Spleen (tissue), 11 donors: ENCODE measurements around the gene MDGA2. TPM values are rescaled to one million over a fixed set of nuclear protein-coding genes. Genes with fewer than 3 reads are reported as not detected.

Experiments
- DNase-seq: peaks from one replicate; pipeline ENCODE4 v3.0.0-alpha.2; 2020
- H3K27ac ChIP-seq, 8 donors: fragments of 200-600 bp; sonication (generic) in 7 of 8; 1 replicate in 4 of 8; 2 replicates in 4 of 8; pipeline versions ENCODE4 v1.5.0 to v1.8.0; 2016 to 2021; ENCODE audit warnings: inconsistent platforms in 4 of 8, mild to moderate bottlenecking in 4 of 8, moderate library complexity in 1 of 8
- H3K27me3 ChIP-seq, 7 donors: fragments of 200-600 bp; sonication (generic) in 6 of 7; replicated peaks in 1 of 7; 1 replicate in 4 of 7; 2 replicates in 3 of 7; pipeline versions ENCODE4 v1.5.0 to v1.8.0; 2016 to 2021; ENCODE audit warnings: inconsistent platforms in 3 of 7, mild to moderate bottlenecking in 1 of 7
- H3K36me3 ChIP-seq, 6 donors: fragments of 200-600 bp; sonication (generic) in 5 of 6; 1 replicate in 4 of 6; 2 replicates in 2 of 6; pipeline versions ENCODE4 v1.5.0 to v1.8.0; 2016 to 2021; ENCODE audit warnings: inconsistent platforms in 2 of 6
- H3K4me1 ChIP-seq, 6 donors: fragments of 200-600 bp; sonication (generic) in 5 of 6; 1 replicate in 3 of 6; 2 replicates in 3 of 6; pipeline versions ENCODE4 v1.5.0 to v1.8.0; 2016 to 2021; ENCODE audit warnings: inconsistent platforms in 3 of 6
- H3K4me3 ChIP-seq, 8 donors: fragments of 200-600 bp; sonication (generic) in 7 of 8; 1 replicate in 4 of 8; 2 replicates in 4 of 8; pipeline versions ENCODE4 v1.5.0 to v1.8.0; 2016 to 2021; ENCODE audit warnings: inconsistent platforms in 4 of 8, mild to moderate bottlenecking in 4 of 8, moderate library complexity in 2 of 8
- H3K9me3 ChIP-seq, 8 donors: fragments of 200-600 bp; sonication (generic) in 7 of 8; 1 replicate in 4 of 8; 2 replicates in 4 of 8; pipeline versions ENCODE4 v1.5.0 to v1.8.0; 2016 to 2021; ENCODE audit warnings: inconsistent platforms in 4 of 8
- POLR2A ChIP-seq, 3 donors: fragments of 450-650 bp; IDR thresholded peaks; one replicate each; pipeline ENCODE4 v1.5.1; 2017; ENCODE audit warnings: antibody characterized with exemption in 3 of 3, mild to moderate bottlenecking in 1 of 3
- POLR2AphosphoS5 ChIP-seq, 3 donors: sonication (generic); formaldehyde crosslinking; IDR thresholded peaks; one replicate each; pipeline ENCODE4 v1.5.1; 2017; ENCODE audit warnings: antibody characterized with exemption in 3 of 3
- WGBS, 5 donors: extraction: QIAGEN DNeasy Blood & Tissue Kit in 3 of 5; methylation state at CpG; one replicate each; pipeline versions ENCODE4 v1.1.5 to v1.1.7; 2013 to 2018; 5-methylcytosine and 5-hydroxymethylcytosine counted together
- intact Hi-C: fragments of 100-400 bp; cut with DNase I; formaldehyde crosslinking; loops from one replicate; pipeline ENCODE4 v1.15.0; 2023; ENCODE audit warnings: low total_unique reads
- polyA plus RNA-seq, 3 donors: library from polyadenylated mRNA; stranded (reverse); fragments of 200-250 nt; gene quantifications; one replicate each; pipeline ENCODE4 v1.2.1, GENCODE V29; 2013
- total RNA-seq, 7 donors: library from RNA; depleted of rRNA in 3 of 7; stranded (reverse); fragments of >200 nt in 3 of 7; fragmentation: NEBNext Ultra II Directional in 4 of 7; extraction: Animal tissue kit (Norgen Biotek cat#: 25700) in 4 of 7; gene quantifications; one replicate each; pipeline versions ENCODE4 v1.1.0 to v1.2.1, GENCODE V29; 2016 to 2021
- TF ChIP-seq, protein P1 (sequence below), 11 experiments: fragments of 200-600 bp in 7 of 11; fragments of 450-650 bp in 4 of 11; sonication (generic) in 4 of 11; IDR thresholded peaks in 8 of 11; conservative IDR thresholded peaks in 3 of 11; 1 replicate in 7 of 11; 2 replicates in 4 of 11; pipeline versions ENCODE4 v1.4.0 to v1.8.0; 2016 to 2021; ENCODE audit warnings: antibody characterized with exemption in 11 of 11, inconsistent platforms in 4 of 11, mild to moderate bottlenecking in 1 of 11
- donor health status: healthy with polysubstance abuse.
- donor health status: DM: no; HTN: no; CAD: no; lungs with moderate emphysema.
- donor health status: DM: no; HTN: no; CAD: no.
- donor health status: Bipolar disorder and iron deficiency.
- donor health status: healthy.
- donor health status: DM: no; HTN: no; CAD: no.
- donor health status: DM: yes; HTN: yes; CAD: no.

The MDGA2 gene
- total and polyA plus RNA-seq, 10 donors, result 0.06 to 0.26 (median 0.07) TPM; not detected in 7

DNA sequence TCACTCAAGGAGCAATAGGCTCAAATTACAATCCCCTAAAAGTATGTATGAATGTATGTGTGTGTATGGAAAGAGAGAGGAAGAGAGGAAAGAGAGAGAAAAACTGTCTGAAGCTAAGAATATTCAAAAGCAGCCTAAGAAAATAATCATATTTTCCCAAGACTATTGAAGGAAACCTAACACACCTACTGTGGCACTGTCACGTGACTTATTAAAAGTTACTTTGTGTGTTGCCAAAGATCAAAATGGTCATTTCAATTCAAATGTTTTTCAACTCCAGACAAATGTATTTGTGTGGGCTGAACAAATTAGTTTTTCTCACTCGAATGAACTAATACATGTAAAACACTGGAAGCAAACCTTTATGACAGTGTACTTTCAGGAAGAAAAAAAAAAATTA is 654.9 kb downstream of the MDGA2 start:
- Histone ChIP-seq H3K4me3 (no peak overlapping the region), H3K27ac (no peak overlapping the region), H3K4me1 (no peaks in the 10 kb centered on the region), H3K9me3 (peaks cover 0 to 5% (median 0%) of the 10 kb centered on the region in 8 donors), H3K36me3 (no peaks in the 10 kb centered on the region), H3K27me3 (no peaks in the 10 kb centered on the region)
- no peak for DNase-seq
- intact Hi-C loops, result no loop called here
- no peak for TF ChIP-seq POLR2AphosphoS5 (IDR thresholded peaks at IDR 0.05)
- TF ChIP-seq, protein P1, sequence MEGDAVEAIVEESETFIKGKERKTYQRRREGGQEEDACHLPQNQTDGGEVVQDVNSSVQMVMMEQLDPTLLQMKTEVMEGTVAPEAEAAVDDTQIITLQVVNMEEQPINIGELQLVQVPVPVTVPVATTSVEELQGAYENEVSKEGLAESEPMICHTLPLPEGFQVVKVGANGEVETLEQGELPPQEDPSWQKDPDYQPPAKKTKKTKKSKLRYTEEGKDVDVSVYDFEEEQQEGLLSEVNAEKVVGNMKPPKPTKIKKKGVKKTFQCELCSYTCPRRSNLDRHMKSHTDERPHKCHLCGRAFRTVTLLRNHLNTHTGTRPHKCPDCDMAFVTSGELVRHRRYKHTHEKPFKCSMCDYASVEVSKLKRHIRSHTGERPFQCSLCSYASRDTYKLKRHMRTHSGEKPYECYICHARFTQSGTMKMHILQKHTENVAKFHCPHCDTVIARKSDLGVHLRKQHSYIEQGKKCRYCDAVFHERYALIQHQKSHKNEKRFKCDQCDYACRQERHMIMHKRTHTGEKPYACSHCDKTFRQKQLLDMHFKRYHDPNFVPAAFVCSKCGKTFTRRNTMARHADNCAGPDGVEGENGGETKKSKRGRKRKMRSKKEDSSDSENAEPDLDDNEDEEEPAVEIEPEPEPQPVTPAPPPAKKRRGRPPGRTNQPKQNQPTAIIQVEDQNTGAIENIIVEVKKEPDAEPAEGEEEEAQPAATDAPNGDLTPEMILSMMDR (IDR thresholded peaks at IDR 0.05 in 8 of 11, conservative IDR thresholded peaks at IDR 0.05 in 3 of 11), result no peak
- no peak for TF ChIP-seq POLR2A (IDR thresholded peaks at IDR 0.05)
- 80 to 86% (median 83%) methylated on average over 2 of the region's 2 CpGs for WGBS, 5 donors

- Histone ChIP-seq H3K27me3 (no peaks in the 10 kb centered on the region), H3K4me3 (no peak overlapping the region), H3K4me1 (no peaks in the 10 kb centered on the region), H3K27ac (no peak overlapping the region), H3K9me3 (no peaks in the 10 kb centered on the region), H3K36me3 (no peaks in the 10 kb centered on the region)
- DNase-seq, result no peak
- TF ChIP-seq POLR2A (IDR thresholded peaks at IDR 0.05) (no peak), POLR2AphosphoS5 (IDR thresholded peaks at IDR 0.05) (no peak)
- TF ChIP-seq, protein P1 (IDR thresholded peaks at IDR 0.05 in 8 of 11, conservative IDR thresholded peaks at IDR 0.05 in 3 of 11), result no peak
- intact Hi-C loops, result no loop called here
- WGBS, 5 donors, result 73 to 85% (median 79%) methylated on average over 6 of the region's 6 CpGs
Observed at GRCh38 chr14:47012533-47013280, 662.7 kb downstream of the MDGA2 start.

DNA sequence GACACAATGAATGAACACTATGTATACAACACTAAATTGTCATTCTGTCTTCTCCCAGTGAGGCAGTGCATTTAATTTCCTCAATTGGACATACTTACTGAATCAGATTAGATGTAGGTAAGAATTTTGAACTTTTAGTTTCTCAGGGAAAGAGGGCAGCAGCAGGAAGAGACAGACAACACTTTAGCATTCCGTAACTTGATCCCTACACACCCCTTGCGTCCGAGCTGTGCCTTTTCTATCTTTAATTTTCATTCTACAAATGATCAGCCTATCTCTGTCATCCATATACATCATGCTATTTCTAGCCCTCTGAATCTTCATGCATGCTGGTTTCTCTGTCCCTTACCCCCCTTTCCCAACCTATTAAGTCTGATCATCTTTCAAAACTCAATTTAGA is 665.8 kb downstream of the MDGA2 start:
- Histone ChIP-seq H3K27me3 (no peaks in the 10 kb centered on the region), H3K27ac (no peak overlapping the region), H3K9me3 (no peaks in the 10 kb centered on the region), H3K4me3 (no peak overlapping the region), H3K36me3 (no peaks in the 10 kb centered on the region), H3K4me1 (no peaks in the 10 kb centered on the region)
- WGBS, 5 donors, result 68 to 86% (median 85%) methylated on average over 3 of the region's 3 CpGs
- intact Hi-C loops, result no loop called here
- no peak for DNase-seq
- TF ChIP-seq POLR2AphosphoS5 (IDR thresholded peaks at IDR 0.05) (no peak), POLR2A (IDR thresholded peaks at IDR 0.05) (no peak)
- TF ChIP-seq, protein P1 (IDR thresholded peaks at IDR 0.05 in 8 of 11, conservative IDR thresholded peaks at IDR 0.05 in 3 of 11), result no peak

GRCh38 chr14:47008732-47009131 is 666.7 kb downstream of the MDGA2 start:
- 88 to 98% (median 97%) methylated on average over 2 of the region's 2 CpGs for WGBS, 5 donors
- no peak for DNase-seq
- no peak overlapping the region for H3K4me3 ChIP-seq
- H3K4me1 ChIP-seq, result no peaks in the 10 kb centered on the region
- TF ChIP-seq POLR2AphosphoS5 (IDR thresholded peaks at IDR 0.05) (no peak), POLR2A (IDR thresholded peaks at IDR 0.05) (no peak)
- TF ChIP-seq, protein P1 (IDR thresholded peaks at IDR 0.05 in 8 of 11, conservative IDR thresholded peaks at IDR 0.05 in 3 of 11), result no peak
- H3K27me3 ChIP-seq, result no peaks in the 10 kb centered on the region
- H3K27ac ChIP-seq, result no peak overlapping the region
- intact Hi-C loops, result no loop called here
- H3K36me3 ChIP-seq, result no peaks in the 10 kb centered on the region
- no peaks in the 10 kb centered on the region for H3K9me3 ChIP-seq
